Fibroblast of the conjunctiva (primary cell): ENCODE data around the gene SERF1B.
"Not testable (repeated sequence)": the region's sequence is repeated elsewhere in the genome, so short reads cannot be mapped to it uniquely, and the experiment has no call there.

ENCODE experiments used
- DNase-seq: peaks from one replicate; pipeline ENCODE4 v3.0.0-alpha.2; 2010; ENCODE audit warnings: low read depth

SERF1B gene

GRCh38 chr5:70025106-70025844 lies at the start of gene SERF1B:
Gene SERF1B (plus strand): TSS chr5:70025251. CDS start chr5:70025452, 201 bp downstream.
- not testable (repeated sequence) for DNase-seq

GRCh38 chr5:69991713-69992112 lies 33.3 kb upstream of the SERF1B start:
- DNase-seq: not testable (repeated sequence)

GRCh38 chr5:69995535-69995934 lies 29.5 kb upstream of the SERF1B start:
- not testable (repeated sequence) for DNase-seq

GRCh38 chr5:70020660-70021059 lies 4.4 kb upstream of the SERF1B start:
- not testable (repeated sequence) for DNase-seq

- DNase-seq: not testable (repeated sequence)
Observed at GRCh38 chr5:70025845-70026145, 744 bp downstream of the SERF1B start.

- not testable (repeated sequence) for DNase-seq
Observed at GRCh38 chr5:70031204-70031603, 6.2 kb downstream of the SERF1B start.

- not testable (repeated sequence) for DNase-seq
Observed at GRCh38 chr5:70041411-70041810, 16.4 kb downstream of the SERF1B start.

GRCh38 chr5:70049790-70050142 lies 24.7 kb downstream of the SERF1B start:
- not testable (repeated sequence) for DNase-seq

- DNase-seq: not testable (repeated sequence)
Observed at GRCh38 chr5:70056289-70056942, 31.4 kb downstream of the SERF1B start.

GRCh38 chr5:70057140-70057539 lies 32.1 kb downstream of the SERF1B start:
- not testable (repeated sequence) for DNase-seq

GRCh38 chr5:70077632-70078031 lies 52.6 kb downstream of the SERF1B start:
- not testable (repeated sequence) for DNase-seq

- not testable (repeated sequence) for DNase-seq
Observed at GRCh38 chr5:70088907-70089464, 63.9 kb downstream of the SERF1B start.

GRCh38 chr5:70091776-70092175 lies 66.7 kb downstream of the SERF1B start:
- not testable (repeated sequence) for DNase-seq
